CD14-positive monocyte (primary cell): Measurements from ENCODE around the gene SCRN1. TPM values are rescaled to one million over a fixed set of nuclear protein-coding genes. Genes with fewer than 3 reads are reported as not detected.

Experiments used
- DNase-seq, 3 donors: peaks; one replicate each; pipeline ENCODE4 v3.0.0-alpha.2; 2011 to 2022
- H2AFZ ChIP-seq: 2 replicates; pipeline ENCODE4 v1.6.0; 2012; ENCODE audit warnings: mild to moderate bottlenecking, low read depth, low read length, inconsistent platforms; ENCODE audit not compliant: insufficient read depth, poor library complexity, severe bottlenecking
- H3K27ac ChIP-seq, 2 donors: 1 replicate in 1 of 2; 2 replicates in 1 of 2; pipeline ENCODE4 v1.5.1; 2012 to 2013; ENCODE audit warnings: low read length in 2 of 2, control low read depth in 1 of 2, inconsistent platforms in 1 of 2, low read depth in 1 of 2, mild to moderate bottlenecking in 1 of 2
- H3K27me3 ChIP-seq, 2 donors: one replicate each; pipeline versions ENCODE4 v1.6.0 to v1.6.1; 2011 to 2013; ENCODE audit warnings: low read length in 2 of 2; ENCODE audit not compliant: control insufficient read depth in 2 of 2, insufficient read depth in 2 of 2
- H3K36me3 ChIP-seq, 2 donors: replicated peaks in 1 of 2; 1 replicate in 1 of 2; 2 replicates in 1 of 2; pipeline versions ENCODE4 v1.5.1 to v1.6.1; 2012 to 2013; ENCODE audit warnings: low read length in 2 of 2, control low read depth in 1 of 2, inconsistent platforms in 1 of 2, mild to moderate bottlenecking in 1 of 2; ENCODE audit not compliant: insufficient read depth in 2 of 2, control insufficient read depth in 1 of 2
- H3K4me1 ChIP-seq, 2 donors: 1 replicate in 1 of 2; 2 replicates in 1 of 2; pipeline versions ENCODE4 v1.5.1 to v1.6.1; 2012 to 2013; ENCODE audit warnings: low read length in 2 of 2, control low read depth in 1 of 2, inconsistent platforms in 1 of 2, mild to moderate bottlenecking in 1 of 2, moderate library complexity in 1 of 2; ENCODE audit not compliant: insufficient read depth in 2 of 2, control insufficient read depth in 1 of 2
- H3K4me2 ChIP-seq: replicated peaks from 2 replicates; pipeline ENCODE3; 2012; ENCODE audit warnings: low read length, moderate library complexity, mild to moderate bottlenecking; ENCODE audit not compliant: poor library complexity, severe bottlenecking; ENCODE audit errors: extremely low read depth
- H3K4me3 ChIP-seq, 3 experiments: fragments of 200-600 bp in 1 of 3; sonication (generic) in 1 of 3; replicated peaks in 1 of 3; 1 replicate in 2 of 3; 2 replicates in 1 of 3; pipeline ENCODE4 v1.5.1; 2011 to 2013; ENCODE audit warnings: low read length in 3 of 3, mild to moderate bottlenecking in 3 of 3, control low read depth in 2 of 3, low read depth in 2 of 3, inconsistent platforms in 1 of 3, moderate library complexity in 1 of 3
- H3K79me2 ChIP-seq: 2 replicates; pipeline ENCODE4 v1.6.0; 2012; ENCODE audit warnings: mild to moderate bottlenecking, control low read depth, inconsistent platforms, low read length, moderate library complexity; ENCODE audit not compliant: insufficient read depth
- H3K9ac ChIP-seq: 2 replicates; pipeline ENCODE4 v1.6.0; 2017; ENCODE audit warnings: low read length, mild to moderate bottlenecking; ENCODE audit not compliant: insufficient read depth, poor library complexity, severe bottlenecking
- H3K9me3 ChIP-seq, 2 donors: replicated peaks in 1 of 2; 1 replicate in 1 of 2; 2 replicates in 1 of 2; pipeline versions ENCODE4 v1.5.1 to v1.6.1; 2012 to 2013; ENCODE audit warnings: low read length in 2 of 2, control low read depth in 1 of 2; ENCODE audit not compliant: control insufficient read depth in 1 of 2, insufficient read depth in 1 of 2
- H4K20me1 ChIP-seq: 2 replicates; pipeline ENCODE4 v1.6.0; 2012; ENCODE audit warnings: mild to moderate bottlenecking, low read length, control low read depth, moderate library complexity; ENCODE audit not compliant: insufficient read depth
- H3K27ac Mint-ChIP-seq, 7 donors: one replicate each; pipeline ENCODE4 v1.8.0; 2020; ENCODE audit warnings: mild to moderate bottlenecking in 7 of 7, mixed read lengths in 7 of 7, moderate library complexity in 6 of 7, inconsistent platforms in 2 of 7
- H3K27me3 Mint-ChIP-seq, 3 donors: one replicate each; pipeline ENCODE4 v1.8.0; 2021 to 2022; ENCODE audit warnings: low read depth in 3 of 3, mild to moderate bottlenecking in 3 of 3, mixed read lengths in 3 of 3, moderate library complexity in 3 of 3, inconsistent platforms in 1 of 3
- H3K36me3 Mint-ChIP-seq, 2 donors: one replicate each; pipeline ENCODE4 v1.8.0; 2020; ENCODE audit warnings: mixed read lengths in 2 of 2, inconsistent platforms in 1 of 2, mild to moderate bottlenecking in 1 of 2
- H3K4me1 Mint-ChIP-seq: one replicate; pipeline ENCODE4 v1.8.0; 2020; ENCODE audit warnings: mild to moderate bottlenecking, mixed read lengths
- H3K4me3 Mint-ChIP-seq, 2 donors: one replicate each; pipeline ENCODE4 v1.8.0; 2020; ENCODE audit warnings: mild to moderate bottlenecking in 2 of 2, mixed read lengths in 2 of 2, moderate library complexity in 1 of 2
- H3K9me3 Mint-ChIP-seq, 7 donors: one replicate each; pipeline ENCODE4 v1.8.0; 2020 to 2022; ENCODE audit warnings: mixed read lengths in 7 of 7, mild to moderate bottlenecking in 6 of 7, moderate library complexity in 6 of 7, inconsistent platforms in 2 of 7
- WGBS: methylation state at CpG from one replicate; pipeline ENCODE4 v1.1.5; 2013; ENCODE audit warnings: missing lambda C conversion rate; ENCODE audit not compliant: insufficient coverage; 5-methylcytosine and 5-hydroxymethylcytosine counted together
- intact Hi-C, 2 donors: fragments of 100-400 bp; cut with micrococcal nuclease; formaldehyde crosslinking; loops; one replicate each; pipeline versions ENCODE4 v1.15.0 to v1.15.1; 2023
- polyA plus RNA-seq, 3 donors: library from polyadenylated mRNA; depleted of rRNA in 1 of 3; unstranded in 2 of 3; stranded (reverse) in 1 of 3; fragments of 300-500 nt in 2 of 3; fragments of >200 nt in 1 of 3; fragmentation: Illumina TruSeq in 2 of 3; gene quantifications; 1 replicate in 2 of 3; 2 replicates in 1 of 3; pipeline ENCODE4 v1.2.3, GENCODE V29; 2012 to 2021
- TF ChIP-seq, protein P1 (sequence below): fragments of 200-600 bp; IDR thresholded peaks from one replicate; pipeline ENCODE4 v1.8.0; 2022; ENCODE audit warnings: antibody characterized with exemption, mild to moderate bottlenecking

The SCRN1 gene
- polyA plus RNA-seq, 3 donors, result 8.4 to 12.1 (median 8.6) TPM

GRCh38 chr7:29972315-29972669, 17.3 kb downstream of the SCRN1 start:
- H3K79me2 ChIP-seq, result peaks cover 17% of the 10 kb centered on the region
- H3K4me3 ChIP-seq, result no peak overlapping the region
- H3K27ac Mint-ChIP-seq, result no peak overlapping the region
- TF ChIP-seq, protein P1, sequence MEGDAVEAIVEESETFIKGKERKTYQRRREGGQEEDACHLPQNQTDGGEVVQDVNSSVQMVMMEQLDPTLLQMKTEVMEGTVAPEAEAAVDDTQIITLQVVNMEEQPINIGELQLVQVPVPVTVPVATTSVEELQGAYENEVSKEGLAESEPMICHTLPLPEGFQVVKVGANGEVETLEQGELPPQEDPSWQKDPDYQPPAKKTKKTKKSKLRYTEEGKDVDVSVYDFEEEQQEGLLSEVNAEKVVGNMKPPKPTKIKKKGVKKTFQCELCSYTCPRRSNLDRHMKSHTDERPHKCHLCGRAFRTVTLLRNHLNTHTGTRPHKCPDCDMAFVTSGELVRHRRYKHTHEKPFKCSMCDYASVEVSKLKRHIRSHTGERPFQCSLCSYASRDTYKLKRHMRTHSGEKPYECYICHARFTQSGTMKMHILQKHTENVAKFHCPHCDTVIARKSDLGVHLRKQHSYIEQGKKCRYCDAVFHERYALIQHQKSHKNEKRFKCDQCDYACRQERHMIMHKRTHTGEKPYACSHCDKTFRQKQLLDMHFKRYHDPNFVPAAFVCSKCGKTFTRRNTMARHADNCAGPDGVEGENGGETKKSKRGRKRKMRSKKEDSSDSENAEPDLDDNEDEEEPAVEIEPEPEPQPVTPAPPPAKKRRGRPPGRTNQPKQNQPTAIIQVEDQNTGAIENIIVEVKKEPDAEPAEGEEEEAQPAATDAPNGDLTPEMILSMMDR, result no peak
- no peak for DNase-seq
- no peak overlapping the region for H3K4me3 Mint-ChIP-seq
- H3K4me2 ChIP-seq, result no peak overlapping the region
- peaks cover 32% of the 10 kb centered on the region for H3K4me1 Mint-ChIP-seq
- H2AFZ ChIP-seq, result no peak overlapping the region
- peaks cover 0 to 1% (median 0%) of the 10 kb centered on the region in 3 donors for H3K27me3 Mint-ChIP-seq
- intact Hi-C loops, result no loop called here
- H3K9ac ChIP-seq, result no peak overlapping the region
- H4K20me1 ChIP-seq, result no peaks in the 10 kb centered on the region
- peaks cover 16 to 29% of the 10 kb centered on the region in 2 donors for H3K4me1 ChIP-seq
- H3K27ac ChIP-seq, result no peak overlapping the region
- H3K9me3 Mint-ChIP-seq, result peaks cover 0 to 3% (median 0%) of the 10 kb centered on the region in 7 donors
- peaks cover 0 to 12% of the 10 kb centered on the region in 2 donors for H3K36me3 ChIP-seq
- no peaks in the 10 kb centered on the region for H3K9me3 ChIP-seq
- no peaks in the 10 kb centered on the region for H3K27me3 ChIP-seq
- 100% methylated on average over 1 of the region's 1 CpG for WGBS
- H3K36me3 Mint-ChIP-seq, result peaks cover 9 to 12% of the 10 kb centered on the region in 2 donors

- Mint-ChIP-seq H3K27ac (no peak overlapping the region), H3K9me3 (peaks cover 0 to 4% (median 0%) of the 10 kb centered on the region in 7 donors)
These were observed 17.9 kb downstream of the SCRN1 start for GRCh38 chr7:29971566-29972314.

More at GRCh38 chr7:29971566-29972314, 17.9 kb downstream of the SCRN1 start:
- no peak overlapping the region for H3K9ac ChIP-seq
- peaks cover 13 to 24% of the 10 kb centered on the region in 2 donors for H3K4me1 ChIP-seq
- peaks cover 17% of the 10 kb centered on the region for H3K79me2 ChIP-seq
- H3K36me3 ChIP-seq, result peaks cover 0 to 13% of the 10 kb centered on the region in 2 donors
- no peak overlapping the region for H3K4me2 ChIP-seq
- no peaks in the 10 kb centered on the region for H3K9me3 ChIP-seq
- Mint-ChIP-seq H3K4me1 (peaks cover 27% of the 10 kb centered on the region), H3K4me3 (no peak overlapping the region), H3K27me3 (peaks cover 0 to 3% (median 0%) of the 10 kb centered on the region in 3 donors), H3K36me3 (peaks cover 12 to 13% of the 10 kb centered on the region in 2 donors)
- H3K27ac ChIP-seq, result no peak overlapping the region
- TF ChIP-seq, protein P1, result no peak
- no peak overlapping the region for H3K4me3 ChIP-seq
- no peaks in the 10 kb centered on the region for H3K27me3 ChIP-seq
- no peak overlapping the region for H2AFZ ChIP-seq
- intact Hi-C loops, result no loop called here
- no CpG with 5 or more reads among the region's 5 CpGs for WGBS
- no peak for DNase-seq
- no peaks in the 10 kb centered on the region for H4K20me1 ChIP-seq
